GM19193 (cell line): Measurements from ENCODE around the gene FGD5.

Experiments
- POLR2A ChIP-seq: IDR thresholded peaks from 4 replicates; pipeline ENCODE4 v1.6.1; 2011; ENCODE audit not compliant: insufficient read depth, insufficient read length; ENCODE audit errors: extremely low read depth

The FGD5 gene

DNA sequence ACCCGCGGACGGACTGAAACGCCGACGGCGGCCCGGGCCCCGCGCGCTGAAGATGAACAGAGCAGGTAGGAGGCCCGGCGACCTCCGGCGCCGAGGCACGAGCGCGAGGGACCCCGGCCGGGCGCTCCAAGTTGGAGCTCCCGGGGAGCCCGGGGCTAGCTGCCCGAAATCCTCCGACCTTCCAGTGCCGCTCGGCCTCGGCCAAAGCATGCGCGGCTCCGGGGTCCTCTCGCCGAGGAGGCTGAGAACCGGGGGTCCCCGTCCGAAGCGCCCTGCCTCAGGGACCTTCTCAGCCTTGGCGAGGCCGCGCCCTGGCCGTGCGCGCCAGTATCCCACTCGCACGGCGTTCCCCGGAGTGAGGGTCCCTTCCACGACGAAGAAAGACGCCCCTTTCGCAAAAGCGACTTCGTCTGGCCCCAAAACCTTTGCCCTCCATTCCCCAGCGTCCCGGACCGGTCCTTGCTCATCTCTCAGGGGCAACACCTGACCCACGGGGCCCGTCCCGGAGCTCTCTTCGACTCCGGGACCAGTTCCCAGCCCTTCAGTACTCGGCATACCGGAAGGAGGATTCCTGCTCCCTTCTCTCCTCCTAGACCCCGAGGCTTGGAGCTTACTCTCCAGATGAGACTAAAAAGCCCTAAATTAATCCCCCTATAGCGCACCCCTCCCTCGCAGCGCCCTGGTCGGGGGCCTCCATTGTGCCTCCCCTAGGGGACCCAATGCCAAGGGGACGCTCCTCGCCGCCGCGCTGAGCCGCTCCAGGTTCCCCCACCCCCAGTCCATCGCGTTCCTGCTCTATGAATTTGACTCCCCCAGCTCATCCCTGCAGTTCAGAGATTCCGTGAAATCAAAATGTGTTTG, 7.7 kb upstream of the FGD5 start:
- no peak for TF ChIP-seq POLR2A

DNA sequence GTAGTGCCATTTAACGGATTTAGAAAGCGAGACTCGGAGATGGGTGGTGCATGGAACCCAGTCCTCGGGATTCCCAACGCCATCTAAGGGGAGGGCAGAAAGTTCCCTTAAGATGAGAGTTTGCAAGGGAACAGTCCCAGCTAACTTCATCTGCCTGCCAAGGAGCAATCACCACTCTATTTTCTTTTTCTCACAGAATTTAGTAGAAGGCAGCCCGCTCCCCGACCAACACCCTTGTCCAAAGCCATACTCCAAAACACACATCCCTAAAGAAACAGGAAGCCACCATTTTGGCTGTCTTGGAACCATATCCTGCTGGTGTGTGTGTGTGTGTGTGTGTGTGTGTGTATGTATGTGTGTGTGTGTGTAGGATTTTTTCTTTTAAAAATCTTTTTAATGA, 7.1 kb upstream of the FGD5 start:
- TF ChIP-seq POLR2A, result no peak

DNA sequence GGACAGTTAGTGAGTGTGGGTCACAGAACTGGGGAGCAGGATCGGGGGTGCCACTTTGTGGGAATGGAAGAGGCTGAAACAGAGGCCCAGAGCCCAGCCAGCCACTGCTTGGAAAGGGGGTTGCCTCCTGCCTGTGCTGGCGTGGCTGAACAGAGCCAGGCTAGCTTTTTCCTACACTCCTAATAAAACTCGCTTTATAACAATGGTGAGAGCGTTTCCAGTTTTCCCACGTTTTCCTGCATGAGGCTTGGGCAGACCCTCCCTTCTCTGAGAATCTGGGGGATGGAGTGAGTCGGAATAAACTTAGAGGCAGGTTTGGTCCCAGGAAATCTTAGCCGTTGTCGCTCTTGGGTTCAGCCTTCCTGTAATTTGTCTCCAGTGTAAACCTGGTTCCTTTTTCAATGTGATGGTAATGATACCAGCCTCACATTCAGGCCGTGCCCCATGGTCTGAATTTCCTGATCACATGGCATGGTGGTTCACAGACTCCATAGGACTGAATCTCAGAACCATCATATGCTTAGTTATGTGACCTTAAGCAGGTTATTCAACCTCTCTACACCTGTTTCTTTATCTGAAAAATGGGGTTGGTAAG, 6.5 kb upstream of the FGD5 start:
- no peak for TF ChIP-seq POLR2A

DNA sequence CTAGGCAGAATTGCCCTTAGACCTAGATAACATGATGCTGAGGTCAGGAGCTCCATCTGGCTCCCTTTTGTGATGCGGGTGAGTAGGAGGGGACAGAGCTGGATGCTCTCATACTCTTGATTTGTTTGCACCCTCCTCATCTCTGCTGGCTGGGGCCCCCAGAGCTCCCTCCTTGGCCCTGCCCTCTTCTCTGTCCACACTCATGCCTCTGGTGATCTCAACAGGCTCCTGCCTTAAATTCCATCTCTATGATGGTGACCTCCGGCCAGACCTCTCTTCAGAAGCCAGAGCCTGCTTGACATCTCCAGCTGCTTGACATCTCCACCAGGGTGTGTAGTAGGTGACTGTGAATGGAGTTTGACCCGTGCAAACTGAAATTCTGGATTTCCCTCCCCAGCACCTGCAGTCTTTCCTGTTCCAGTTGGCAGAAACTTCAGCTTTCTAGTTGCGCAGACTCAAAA, 4.3 kb upstream of the FGD5 start:
- no peak for TF ChIP-seq POLR2A

DNA sequence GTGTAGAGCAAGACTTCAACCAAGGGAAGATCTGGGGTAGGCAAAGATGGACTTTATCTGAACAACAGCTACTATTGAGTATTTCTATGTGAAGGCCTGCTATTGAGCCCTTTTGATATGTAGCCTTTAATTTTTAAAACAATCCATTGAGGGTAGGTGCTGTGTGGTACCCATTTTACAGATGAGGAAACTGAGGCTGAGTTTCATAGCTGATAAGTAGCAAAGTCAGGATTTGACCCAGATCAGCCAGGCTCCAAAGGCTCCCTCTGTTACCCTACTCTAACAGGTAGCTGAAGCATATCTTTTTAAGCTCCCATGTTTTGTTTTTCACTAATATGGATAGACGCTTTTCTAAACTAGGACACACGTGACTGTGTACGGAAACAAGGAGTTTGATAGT, 2.4 kb upstream of the FGD5 start:
- TF ChIP-seq POLR2A, result no peak

DNA sequence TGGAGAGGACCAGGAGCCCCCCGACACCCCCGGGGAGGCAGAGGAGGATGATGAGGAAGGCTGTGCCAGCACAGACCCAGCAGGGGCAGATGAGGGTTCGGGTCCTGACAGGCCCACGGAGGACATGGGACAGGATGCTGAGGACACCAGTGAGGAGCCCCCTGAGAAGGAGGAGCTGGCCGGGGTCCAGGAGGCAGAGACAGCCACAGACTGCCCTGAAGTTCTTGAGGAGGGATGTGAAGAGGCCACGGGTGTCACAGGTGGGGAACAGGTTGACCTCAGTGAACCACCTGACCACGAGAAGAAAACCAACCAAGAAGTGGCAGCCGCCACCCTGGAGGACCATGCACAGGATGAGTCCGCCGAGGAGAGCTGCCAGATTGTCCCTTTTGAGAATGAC, 909 bp downstream of the FGD5 start:
- no peak for TF ChIP-seq POLR2A

DNA sequence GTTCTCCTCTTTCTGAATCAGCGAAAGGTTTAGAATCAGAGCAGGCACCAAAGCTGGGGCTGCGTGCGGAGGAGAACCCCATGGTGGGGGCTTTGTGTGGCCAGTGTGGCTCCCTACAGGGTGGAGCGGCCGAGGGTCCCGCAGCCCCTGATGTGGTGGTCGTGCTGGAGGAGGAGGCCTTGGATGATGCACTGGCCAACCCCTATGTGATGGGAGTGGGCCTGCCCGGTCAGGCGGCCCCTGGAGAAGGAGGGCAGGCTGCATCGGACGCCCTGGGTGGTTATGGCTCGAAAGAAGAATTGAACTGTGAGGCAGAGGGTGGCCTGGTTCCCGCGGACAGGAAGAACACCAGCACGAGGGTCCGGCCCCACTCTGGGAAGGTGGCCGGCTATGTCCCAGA, 1.4 kb downstream of the FGD5 start:
- no peak for TF ChIP-seq POLR2A

DNA sequence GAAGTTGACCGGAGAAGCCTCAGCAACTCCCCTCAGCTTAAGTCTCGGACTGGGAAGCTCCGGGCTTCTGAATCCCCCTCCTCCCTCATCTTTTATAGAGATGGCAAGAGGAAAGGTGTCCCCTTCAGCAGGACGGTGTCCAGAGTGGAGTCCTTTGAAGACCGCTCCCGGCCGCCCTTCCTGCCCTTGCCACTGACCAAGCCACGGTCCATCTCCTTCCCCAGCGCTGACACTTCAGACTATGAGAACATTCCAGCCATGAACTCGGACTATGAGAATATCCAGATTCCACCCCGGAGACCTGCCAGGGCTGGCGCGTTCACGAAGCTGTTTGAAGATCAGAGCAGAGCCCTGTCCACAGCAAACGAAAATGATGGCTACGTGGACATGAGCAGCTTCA, 2.4 kb downstream of the FGD5 start:
- TF ChIP-seq POLR2A, result no peak

DNA sequence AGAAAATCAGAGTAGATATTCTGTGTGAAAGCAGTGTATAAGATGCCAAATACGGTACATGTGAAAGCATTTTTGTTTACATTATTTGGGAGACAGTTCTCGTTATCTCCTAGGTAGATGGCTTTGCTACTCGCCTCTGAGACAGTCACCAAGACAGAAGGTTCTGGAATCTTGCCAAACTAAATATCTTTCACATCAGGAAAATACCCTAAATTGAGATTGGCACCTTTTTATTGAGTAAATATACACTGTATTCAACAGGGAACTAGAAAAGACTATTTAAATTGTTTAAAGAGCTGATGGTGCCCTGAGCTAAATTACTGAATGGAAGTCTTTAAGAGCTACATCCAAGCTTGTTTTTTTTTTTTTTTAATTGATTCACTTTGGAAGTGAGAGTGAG, 3.4 kb downstream of the FGD5 start:
- TF ChIP-seq POLR2A, result no peak

DNA sequence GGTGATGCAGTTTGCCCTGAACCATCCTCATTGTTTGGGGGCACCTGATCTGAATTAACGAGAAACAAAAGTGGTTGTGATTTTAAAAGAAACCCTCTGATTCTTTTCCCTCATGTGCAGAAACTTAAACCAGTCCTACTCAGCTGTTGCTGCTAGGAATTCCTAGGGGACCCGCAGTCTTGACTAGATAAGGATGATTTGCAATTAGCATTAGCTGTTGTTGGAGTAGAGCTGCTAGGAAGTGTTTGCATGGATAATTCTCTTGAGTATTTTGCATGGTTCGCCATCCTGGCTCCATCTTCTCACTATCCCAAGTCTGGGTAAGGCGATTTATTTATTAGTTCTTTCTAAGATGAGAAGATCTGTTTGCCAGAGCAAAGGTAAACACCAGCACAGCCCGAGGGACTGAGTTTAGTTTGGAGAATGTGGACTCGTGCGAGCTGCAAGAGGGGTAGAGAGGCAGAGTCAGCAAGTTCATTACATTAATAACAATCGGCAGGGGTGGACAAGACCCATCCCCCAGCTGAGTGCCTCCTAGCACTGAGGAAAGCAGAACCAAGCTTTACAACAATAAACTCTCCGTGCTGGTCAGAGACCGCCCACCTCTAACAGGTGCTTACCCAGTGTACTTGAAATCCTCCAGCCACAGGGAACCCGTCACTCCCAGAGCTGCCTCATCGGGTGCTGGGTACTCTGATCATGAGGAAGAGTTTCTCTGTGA, 4.1 kb downstream of the FGD5 start:
- no peak for TF ChIP-seq POLR2A

DNA sequence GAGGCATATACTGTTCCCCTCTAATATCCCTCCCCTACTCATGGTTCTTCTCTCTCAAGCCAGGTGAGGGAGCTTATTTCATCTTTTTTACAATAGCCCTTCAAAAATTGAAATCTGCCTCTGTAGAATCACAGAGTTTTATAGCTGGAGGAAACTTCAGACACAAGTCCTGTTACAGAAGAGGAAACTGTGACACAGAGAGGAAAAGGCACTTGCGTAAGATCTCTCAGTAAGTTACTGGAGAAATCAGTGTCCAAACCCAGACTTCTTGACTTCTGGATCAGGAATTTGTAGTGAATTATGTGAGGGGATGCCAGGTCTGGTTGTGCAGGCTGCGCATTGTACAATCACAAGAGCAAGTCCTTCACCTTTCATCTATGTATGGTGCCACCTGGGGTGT, 4.6 kb downstream of the FGD5 start:
- TF ChIP-seq POLR2A, result no peak

DNA sequence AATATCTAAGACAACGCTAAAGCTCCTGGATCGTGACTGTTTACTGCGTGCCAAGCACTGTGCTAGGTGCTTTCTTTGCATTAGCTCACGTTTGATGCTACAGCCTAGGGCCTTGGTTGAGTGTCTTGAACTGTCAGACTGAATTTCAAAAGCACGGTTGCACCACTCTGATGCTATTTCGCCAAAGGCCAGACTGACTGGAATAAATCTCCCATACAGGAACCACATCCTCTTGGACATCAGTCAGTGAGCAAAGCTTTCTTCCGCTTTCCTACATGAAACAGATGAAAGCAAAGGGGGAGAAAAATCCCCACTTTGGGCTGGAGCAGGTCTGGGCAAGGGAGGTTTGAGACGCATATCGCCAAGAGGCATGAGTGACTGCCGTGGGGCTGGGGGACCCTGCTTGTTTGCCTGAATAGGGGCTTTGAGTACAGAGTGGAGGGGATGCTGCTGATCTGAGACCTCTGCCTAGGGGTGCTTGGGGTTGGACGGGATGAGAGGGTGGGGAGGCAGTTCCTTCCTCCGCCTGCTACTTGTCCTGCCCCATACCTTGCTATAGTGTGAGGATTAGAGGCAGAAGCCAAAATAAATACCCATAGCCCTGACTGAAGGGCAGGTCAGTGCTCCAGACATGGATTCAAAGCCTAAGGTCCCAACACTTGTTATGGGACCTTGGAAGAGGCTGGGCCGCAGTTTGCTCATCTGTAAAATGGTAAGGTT, 5.3 kb downstream of the FGD5 start:
- no peak for TF ChIP-seq POLR2A

DNA sequence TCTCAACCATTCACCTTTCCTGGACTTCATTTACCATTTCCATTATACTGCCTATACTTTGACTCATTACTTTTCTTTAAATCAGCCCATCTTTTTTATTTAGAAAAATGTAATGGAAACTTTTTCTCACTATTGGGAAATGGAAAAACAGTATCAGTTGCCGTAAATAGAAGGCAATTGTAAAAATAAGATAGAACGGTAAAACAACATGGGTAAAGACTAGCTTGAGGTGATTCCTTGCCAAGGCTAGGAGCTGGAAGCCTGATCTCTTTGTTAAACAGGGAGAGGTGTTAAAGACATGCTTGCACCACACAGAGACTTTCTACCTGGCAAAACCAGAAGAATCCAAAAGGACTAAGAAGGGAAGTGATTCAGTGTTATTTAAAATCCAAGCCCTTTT, 5.9 kb downstream of the FGD5 start:
- TF ChIP-seq POLR2A, result no peak

DNA sequence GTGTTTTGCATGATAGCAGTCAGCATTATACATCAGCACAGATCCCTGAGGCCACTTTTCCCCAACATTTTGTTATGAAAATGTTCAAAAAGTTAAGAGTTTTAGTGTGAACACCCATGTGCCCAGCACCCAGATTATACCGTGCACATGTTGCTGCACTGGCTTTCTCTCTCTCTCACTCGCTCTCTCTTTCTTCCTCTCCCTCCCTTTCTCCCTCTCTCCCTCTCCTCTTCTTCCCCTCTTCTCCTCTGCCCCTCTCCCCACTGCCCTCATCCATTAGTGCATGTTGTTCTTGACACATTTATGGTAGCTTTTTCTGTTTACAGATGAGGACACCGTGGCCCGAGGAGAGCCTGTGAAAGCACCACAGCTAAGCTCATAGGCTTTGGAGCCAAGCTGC, 7.3 kb downstream of the FGD5 start:
- no peak for TF ChIP-seq POLR2A

DNA sequence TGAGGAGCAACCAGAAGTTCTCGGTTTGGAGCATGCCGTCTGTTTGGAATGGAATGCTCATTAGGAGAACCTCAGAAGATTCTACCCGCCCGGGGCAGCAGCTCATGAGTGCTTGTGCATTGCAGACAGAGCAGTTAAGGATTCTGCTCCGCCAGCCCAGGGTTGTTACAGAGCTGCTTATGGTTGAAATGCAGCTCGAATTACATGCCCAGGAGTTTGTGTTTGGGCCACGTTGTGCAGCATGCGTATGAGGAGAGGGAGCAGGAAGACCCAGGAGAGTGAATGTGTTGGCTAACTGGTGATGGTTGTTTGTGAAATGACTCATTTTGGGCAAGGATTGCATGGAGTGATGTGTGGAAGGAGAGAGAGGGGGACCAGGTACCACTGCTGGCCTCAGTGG, 9.0 kb downstream of the FGD5 start:
- no peak for TF ChIP-seq POLR2A

DNA sequence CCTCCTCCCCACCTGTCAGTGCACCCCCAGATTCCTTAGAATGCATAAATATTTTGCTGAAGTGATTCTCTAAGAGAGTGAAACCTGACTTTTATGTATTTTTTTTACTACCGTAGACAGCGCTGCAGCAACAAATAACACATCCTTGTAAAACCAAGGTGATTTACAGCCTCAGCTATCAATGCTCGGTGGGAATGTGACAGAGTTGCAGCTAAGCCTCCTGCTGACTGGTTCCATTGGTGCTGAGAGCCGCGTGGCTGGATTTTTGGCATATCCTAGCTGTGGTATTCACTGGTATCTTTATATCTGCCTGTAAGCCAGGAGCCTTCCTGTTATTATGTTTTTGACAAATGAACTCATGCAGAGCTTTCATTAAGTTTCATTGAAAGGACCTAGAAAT, 11.0 kb downstream of the FGD5 start:
- no peak for TF ChIP-seq POLR2A

DNA sequence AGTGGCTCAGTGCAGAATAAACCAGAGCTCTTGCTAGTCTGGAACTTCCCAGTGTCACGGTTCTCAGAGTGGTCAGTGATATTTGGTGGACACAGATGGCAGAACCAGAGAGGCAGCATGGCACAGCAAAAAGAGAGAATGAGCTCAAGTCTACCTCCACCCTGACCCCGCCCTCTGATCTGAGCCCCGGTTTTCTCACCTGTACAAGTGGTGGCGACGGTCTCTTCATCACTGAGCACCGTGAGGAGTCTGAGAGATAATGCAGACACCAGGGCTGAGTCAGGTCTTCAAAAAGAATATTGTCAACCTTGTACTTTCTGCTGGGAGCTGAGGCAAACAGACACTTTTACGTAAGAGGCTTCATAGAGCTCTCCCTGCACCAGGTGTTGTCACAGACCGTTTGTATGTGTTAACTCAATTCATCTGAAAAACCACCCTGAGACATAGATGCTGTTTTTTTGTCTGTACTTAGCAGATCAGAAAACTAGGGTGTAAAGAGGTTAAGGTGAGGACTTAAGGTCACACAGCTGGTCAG, 13.2 kb downstream of the FGD5 start:
- TF ChIP-seq POLR2A, result no peak
